C4-2B (cell line): Measurements from ENCODE around the gene TOM1L1.

Experiments
- CTCF ChIP-seq: fragments of 450-650 bp; conservative IDR thresholded peaks from 2 replicates; pipeline ENCODE4 v1.5.1; 2017; ENCODE audit warnings: mild to moderate bottlenecking
- ZFX ChIP-seq: fragments of 450-650 bp; IDR thresholded peaks from 2 replicates; pipeline ENCODE4 v1.6.1; 2017

- TF ChIP-seq CTCF (no peak), ZFX (no peak)
Measured at GRCh38 chr17:54867634-54868033, 33.0 kb upstream of the TOM1L1 start.
